Measurements from ENCODE around the gene RXRB.

The RXRB gene

GRCh38 chr6:33247977-33248642 lies 47.6 kb upstream of the RXRB start (continued):
- TF ChIP-seq ZNF623 (tag by site-specific recombination; IDR thresholded peaks at IDR 0.05) (0 out of 2 replicates have a peak, but pooled peaks have one; percentile 8), ZNF140 (tag by site-specific recombination; IDR thresholded peaks at IDR 0.05) (no peak), SP3 (tag by site-specific recombination; IDR thresholded peaks at IDR 0.05) (peak; percentile 26), ZNF561 (tag by site-specific recombination; IDR thresholded peaks at IDR 0.05; ENCODE audit: borderline replicate concordance) (no peak), YY1 (tag by site-specific recombination; IDR thresholded peaks at IDR 0.05) (no peak), ZNF610 (tag by site-specific recombination; IDR thresholded peaks at IDR 0.05; ENCODE audit: borderline replicate concordance) (no peak), ZNF280D (tag by site-specific recombination; IDR thresholded peaks at IDR 0.05) (no peak), GLI2 (tag by site-specific recombination; IDR thresholded peaks at IDR 0.05; ENCODE audit: borderline replicate concordance, low read depth) (no peak), ZSCAN5A (tag by site-specific recombination; IDR thresholded peaks at IDR 0.05) (no peak), ZNF658 (tag by site-specific recombination; IDR thresholded peaks at IDR 0.05) (no peak), GLIS2 (tag by site-specific recombination; IDR thresholded peaks at IDR 0.05) (0 out of 2 replicates have a peak, but pooled peaks have one; percentile 22), ZBTB17 (tag by site-specific recombination; IDR thresholded peaks at IDR 0.05) (peak; percentile 83), ATF2 (tag by site-specific recombination; IDR thresholded peaks at IDR 0.05; ENCODE audit: low read depth) (no peak), BCL6B (tag by site-specific recombination; IDR thresholded peaks at IDR 0.05) (no peak), ZFHX2 (tag by site-specific recombination; conservative IDR thresholded peaks at IDR 0.05) (peak; percentile 38), ZNF37A (tag by site-specific recombination; IDR thresholded peaks at IDR 0.05) (no peak), ZNF18 (tag by site-specific recombination; IDR thresholded peaks at IDR 0.05) (no peak), ZNF660 (tag by site-specific recombination; IDR thresholded peaks at IDR 0.05) (peak; percentile 71; the same call in 1 of the 2 replicates), ZNF514 (tag by site-specific recombination; IDR thresholded peaks at IDR 0.05) (no peak), EGR2 (tag by site-specific recombination; IDR thresholded peaks at IDR 0.05; ENCODE audit: low read depth) (peak; percentile 52; the same call in 1 of the 2 replicates), ZNF654 (tag by site-specific recombination; IDR thresholded peaks at IDR 0.05; ENCODE audit: low read depth) (peak; percentile 92), MEIS1 (CRISPR knock-in tag; IDR thresholded peaks at IDR 0.05; ENCODE audit: borderline replicate concordance) (no peak), RBAK (tag by site-specific recombination; IDR thresholded peaks at IDR 0.05) (no peak), REST (tag by site-specific recombination; IDR thresholded peaks at IDR 0.05) (no peak), SP2 (tag by site-specific recombination; IDR thresholded peaks at IDR 0.05) (no peak), ZNF488 (tag by site-specific recombination; IDR thresholded peaks at IDR 0.05) (no peak), SALL2 (tag by site-specific recombination; IDR thresholded peaks at IDR 0.05; ENCODE audit: borderline replicate concordance) (no peak)
